ENCODE data around the gene MCTP1. TPM values are rescaled to one million over a fixed set of nuclear protein-coding genes. Genes with fewer than 3 reads are reported as not detected.

MCTP1 gene
- total RNA-seq, 1 donor from 2014 or later = 12.8 TPM

GRCh38 chr5:95251185-95251584, 33.7 kb downstream of the MCTP1 start:
- intact Hi-C loops (cut with DNase I) = no loop called here
- DNase-seq (ENCODE audit: extremely low spot score in 2 of 2) = no peak
- Histone ChIP-seq H3K27me3 (no peaks in the 10 kb centered on the region), H3K36me3 (no peaks in the 10 kb centered on the region), H3K9me3 (no peaks in the 10 kb centered on the region), H3K4me3 (no peak overlapping the region), H3K27ac (no peak overlapping the region), H3K4me1 (no peaks in the 10 kb centered on the region)
- TF ChIP-seq POLR2AphosphoS5 (IDR thresholded peaks at IDR 0.05; ENCODE audit: insufficient read depth in 1 of 2, low read depth in 1 of 2) (no peak), POLR2A (IDR thresholded peaks at IDR 0.05) (no peak), CTCF (IDR thresholded peaks at IDR 0.05) (no peak)

GRCh38 chr5:95244479-95244878, 40.4 kb downstream of the MCTP1 start:
- no peaks in the 10 kb centered on the region for H3K27me3 ChIP-seq
- no peak overlapping the region for H3K4me3 ChIP-seq
- TF ChIP-seq POLR2AphosphoS5 (IDR thresholded peaks at IDR 0.05; ENCODE audit: insufficient read depth in 1 of 2, low read depth in 1 of 2) = no peak
- TF ChIP-seq POLR2A (IDR thresholded peaks at IDR 0.05) = no peak
- no peak for TF ChIP-seq CTCF (IDR thresholded peaks at IDR 0.05)
- no peaks in the 10 kb centered on the region for H3K36me3 ChIP-seq
- no peaks in the 10 kb centered on the region for H3K9me3 ChIP-seq
- no peak overlapping the region for H3K27ac ChIP-seq
- DNase-seq (ENCODE audit: extremely low spot score in 2 of 2) = no peak
- intact Hi-C loops (cut with DNase I) = no loop called here
- no peaks in the 10 kb centered on the region for H3K4me1 ChIP-seq

- no peak overlapping the region for H3K4me3 ChIP-seq
- no peaks in the 10 kb centered on the region for H3K36me3 ChIP-seq
- H3K27ac ChIP-seq = no peak overlapping the region
- H3K4me1 ChIP-seq = no peaks in the 10 kb centered on the region
- no peaks in the 10 kb centered on the region for H3K9me3 ChIP-seq
- no peak for DNase-seq (ENCODE audit: extremely low spot score in 2 of 2)
- TF ChIP-seq POLR2AphosphoS5 (IDR thresholded peaks at IDR 0.05; ENCODE audit: insufficient read depth in 1 of 2, low read depth in 1 of 2) = no peak
- no peak for TF ChIP-seq CTCF (IDR thresholded peaks at IDR 0.05)
- TF ChIP-seq POLR2A (IDR thresholded peaks at IDR 0.05) = no peak
- intact Hi-C loops (cut with DNase I) = no loop called here
- no peaks in the 10 kb centered on the region for H3K27me3 ChIP-seq
These were observed 43.3 kb downstream of the MCTP1 start for GRCh38 chr5:95241635-95242034.

GRCh38 chr5:95241161-95241560, 43.7 kb downstream of the MCTP1 start:
- TF ChIP-seq CTCF (IDR thresholded peaks at IDR 0.05) (no peak), POLR2AphosphoS5 (IDR thresholded peaks at IDR 0.05; ENCODE audit: insufficient read depth in 1 of 2, low read depth in 1 of 2) (no peak), POLR2A (IDR thresholded peaks at IDR 0.05) (no peak)
- Histone ChIP-seq H3K27me3 (no peaks in the 10 kb centered on the region), H3K4me1 (no peaks in the 10 kb centered on the region), H3K27ac (no peak overlapping the region), H3K9me3 (no peaks in the 10 kb centered on the region), H3K36me3 (no peaks in the 10 kb centered on the region), H3K4me3 (no peak overlapping the region)
- intact Hi-C loops (cut with DNase I) = no loop called here
- DNase-seq (ENCODE audit: extremely low spot score in 2 of 2) = no peak

GRCh38 chr5:95238560-95239325, 46.2 kb downstream of the MCTP1 start:
- Histone ChIP-seq H3K27me3 (no peaks in the 10 kb centered on the region), H3K27ac (no peak overlapping the region), H3K9me3 (no peaks in the 10 kb centered on the region), H3K4me1 (no peaks in the 10 kb centered on the region), H3K36me3 (no peaks in the 10 kb centered on the region), H3K4me3 (no peak overlapping the region)
- DNase-seq (ENCODE audit: extremely low spot score in 2 of 2) = no peak
- intact Hi-C loops (cut with DNase I) = no loop called here
- no peak for TF ChIP-seq POLR2AphosphoS5 (IDR thresholded peaks at IDR 0.05; ENCODE audit: insufficient read depth in 1 of 2, low read depth in 1 of 2)
- TF ChIP-seq CTCF (IDR thresholded peaks at IDR 0.05) = no peak
- no peak for TF ChIP-seq POLR2A (IDR thresholded peaks at IDR 0.05)

All from vagina (tissue), 2 donors.